GM19372 (cell line): ENCODE data around the gene CLEC19A.

Source experiments
- ATAC-seq: cut with Tn5 transposase; IDR thresholded peaks from one replicate; pipeline ENCODE4 v1.9.1; 2021; ENCODE audit warnings: mild to moderate bottlenecking, low read depth, moderate library complexity; ENCODE audit not compliant: unreplicated experiment

The CLEC19A gene

GRCh38 chr16:19285431-19285830, at the start of gene CLEC19A:
Gene CLEC19A (plus strand): TSS chr16:19285731. CDS start chr16:19285852, 121 bp downstream.
- ATAC-seq, result no peak

- no peak for ATAC-seq
Observed at GRCh38 chr16:19235886-19236285, 49.6 kb upstream of the CLEC19A start.

GRCh38 chr16:19236561-19237209, 48.8 kb upstream of the CLEC19A start:
- no peak for ATAC-seq

GRCh38 chr16:19238406-19238805, 47.1 kb upstream of the CLEC19A start:
- no peak for ATAC-seq

GRCh38 chr16:19239511-19240155, 45.9 kb upstream of the CLEC19A start:
- no peak for ATAC-seq

- ATAC-seq, result no peak
Observed at GRCh38 chr16:19240494-19240893, 45.0 kb upstream of the CLEC19A start.

- ATAC-seq, result no peak
Observed at GRCh38 chr16:19241512-19241911, 44.0 kb upstream of the CLEC19A start.

- no peak for ATAC-seq
Observed at GRCh38 chr16:19242186-19242585, 43.3 kb upstream of the CLEC19A start.

GRCh38 chr16:19242987-19243575, 42.5 kb upstream of the CLEC19A start:
- no peak for ATAC-seq

GRCh38 chr16:19245326-19245925, 40.1 kb upstream of the CLEC19A start:
- ATAC-seq, result no peak

GRCh38 chr16:19252904-19253303, 32.6 kb upstream of the CLEC19A start:
- no peak for ATAC-seq

- no peak for ATAC-seq
Observed at GRCh38 chr16:19254611-19255010, 30.9 kb upstream of the CLEC19A start.

- no peak for ATAC-seq
Observed at GRCh38 chr16:19264123-19264673, 21.3 kb upstream of the CLEC19A start.

- no peak for ATAC-seq
Observed at GRCh38 chr16:19265380-19265930, 20.1 kb upstream of the CLEC19A start.

- ATAC-seq, result no peak
Observed at GRCh38 chr16:19266774-19267173, 18.8 kb upstream of the CLEC19A start.

GRCh38 chr16:19269098-19269497, 16.4 kb upstream of the CLEC19A start:
- no peak for ATAC-seq

- no peak for ATAC-seq
Observed at GRCh38 chr16:19274165-19274797, 11.2 kb upstream of the CLEC19A start.

- ATAC-seq, result no peak
Observed at GRCh38 chr16:19278403-19278802, 7.1 kb upstream of the CLEC19A start.

GRCh38 chr16:19281246-19281645, 4.3 kb upstream of the CLEC19A start:
- ATAC-seq, result no peak

GRCh38 chr16:19282101-19282500, 3.4 kb upstream of the CLEC19A start:
- ATAC-seq, result no peak
